Activated effector memory CD4-positive, alpha-beta T cell treated with Interleukin-2 at 50 U/mL for 16 hours (primary cell): ENCODE measurements around the gene CAMK1G.

ENCODE experiments used
- DNase-seq: peaks from one replicate; pipeline ENCODE4 v3.0.0-alpha.2; 2020

The CAMK1G gene

GRCh38 chr1:209601809-209602657, 18.5 kb downstream of the CAMK1G start:
- no peak for DNase-seq

DNA sequence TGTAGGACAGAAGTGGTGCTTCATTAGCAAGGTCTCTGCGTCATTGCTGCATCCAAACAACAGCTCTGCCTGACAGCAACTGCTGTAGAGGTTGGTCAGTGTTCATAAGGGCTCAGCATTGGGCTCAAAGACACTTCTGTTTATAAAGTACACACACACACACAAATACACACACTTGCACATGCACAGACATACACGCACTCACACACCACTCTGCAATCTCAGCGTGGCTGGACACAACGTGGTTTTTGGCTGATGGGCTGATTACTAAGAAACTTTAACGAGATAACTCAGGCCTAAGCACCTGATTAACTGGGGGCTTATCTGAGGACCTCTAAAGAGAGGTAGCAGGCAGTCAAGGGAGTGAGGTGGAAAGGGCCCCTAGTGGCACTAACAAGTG, 20.4 kb downstream of the CAMK1G start:
- DNase-seq, result no peak

- DNase-seq, result no peak
Observed at GRCh38 chr1:209607102-209607794, 23.7 kb downstream of the CAMK1G start.

DNA sequence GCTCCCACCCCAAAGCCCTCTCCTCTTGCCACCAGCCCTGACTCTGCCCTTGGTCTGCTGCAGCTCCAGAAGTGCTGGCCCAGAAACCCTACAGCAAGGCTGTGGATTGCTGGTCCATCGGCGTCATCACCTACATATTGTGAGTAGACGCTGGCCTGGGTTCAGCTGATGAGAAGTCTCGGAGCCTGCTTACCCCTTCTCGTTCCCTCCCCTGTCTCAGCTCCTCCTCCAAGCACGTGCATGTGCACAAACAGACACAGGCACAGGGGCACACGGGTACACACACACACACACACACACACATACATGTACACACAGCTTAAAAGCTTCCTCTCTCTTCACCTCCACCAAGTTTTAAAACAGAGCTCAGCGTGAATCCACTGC, 24.3 kb downstream of the CAMK1G start:
- DNase-seq, result no peak

DNA sequence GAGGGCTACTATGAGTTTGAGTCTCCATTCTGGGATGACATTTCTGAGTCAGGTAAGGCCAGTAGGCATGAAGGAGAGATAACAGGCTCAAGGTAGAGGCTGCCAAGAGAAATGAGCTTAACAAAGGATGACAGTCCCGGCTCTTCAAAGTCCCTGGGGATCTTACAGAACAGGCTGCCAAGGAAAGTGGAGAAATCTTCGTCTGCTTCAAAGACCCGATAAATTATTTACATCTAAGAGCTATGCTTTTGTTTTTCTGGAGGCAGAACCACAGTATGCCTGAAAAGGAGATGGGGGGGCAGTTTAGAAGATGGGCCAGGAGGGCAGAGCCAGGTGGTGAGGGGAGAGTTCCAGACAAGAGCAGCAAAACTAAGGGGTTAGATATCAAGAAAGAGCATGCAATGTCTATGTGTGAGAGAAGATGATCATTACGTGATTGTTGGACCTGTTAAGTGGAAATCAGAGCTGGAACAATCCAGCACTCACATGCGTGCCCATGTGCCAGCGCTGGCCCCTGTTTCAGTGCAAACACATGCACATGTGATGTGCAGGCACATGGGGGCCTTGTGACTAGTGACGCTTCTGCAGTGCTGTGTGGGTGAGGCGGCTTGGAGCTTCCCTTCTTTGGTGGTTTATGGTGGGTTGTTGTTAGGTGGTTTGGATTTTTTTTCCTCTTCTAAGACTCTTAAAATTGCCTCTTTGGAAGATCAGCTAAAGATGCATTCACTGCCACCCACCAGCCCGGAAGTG, 25.7 kb downstream of the CAMK1G start:
- DNase-seq, result no peak

GRCh38 chr1:209609791-209610630, 26.5 kb downstream of the CAMK1G start:
- DNase-seq, result no peak

GRCh38 chr1:209610631-209610905, 27.1 kb downstream of the CAMK1G start:
- no peak for DNase-seq

DNA sequence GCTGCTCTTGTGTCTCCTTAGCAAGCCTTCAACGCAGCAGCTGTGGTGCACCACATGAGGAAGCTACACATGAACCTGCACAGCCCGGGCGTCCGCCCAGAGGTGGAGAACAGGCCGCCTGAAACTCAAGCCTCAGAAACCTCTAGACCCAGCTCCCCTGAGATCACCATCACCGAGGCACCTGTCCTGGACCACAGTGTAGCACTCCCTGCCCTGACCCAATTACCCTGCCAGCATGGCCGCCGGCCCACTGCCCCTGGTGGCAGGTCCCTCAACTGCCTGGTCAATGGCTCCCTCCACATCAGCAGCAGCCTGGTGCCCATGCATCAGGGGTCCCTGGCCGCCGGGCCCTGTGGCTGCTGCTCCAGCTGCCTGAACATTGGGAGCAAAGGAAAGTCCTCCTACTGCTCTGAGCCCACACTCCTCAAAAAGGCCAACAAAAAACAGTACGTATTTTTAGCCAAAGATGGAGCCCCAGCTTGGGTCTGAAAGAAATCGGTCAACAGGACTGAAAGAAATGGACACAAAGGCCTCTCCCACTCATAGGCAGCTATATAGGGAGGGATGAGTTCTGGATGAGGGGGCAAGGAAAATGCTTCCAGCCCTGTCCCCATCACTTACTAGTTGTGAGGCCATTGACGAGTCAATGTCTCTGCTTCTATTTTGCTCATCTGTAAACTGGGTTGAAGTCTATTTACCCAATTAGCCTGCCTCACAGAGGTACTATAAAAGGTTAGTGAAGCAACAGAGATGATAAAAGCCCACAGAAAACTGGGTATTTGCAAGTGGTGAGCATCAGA, 28.5 kb downstream of the CAMK1G start:
- DNase-seq, result no peak

DNA sequence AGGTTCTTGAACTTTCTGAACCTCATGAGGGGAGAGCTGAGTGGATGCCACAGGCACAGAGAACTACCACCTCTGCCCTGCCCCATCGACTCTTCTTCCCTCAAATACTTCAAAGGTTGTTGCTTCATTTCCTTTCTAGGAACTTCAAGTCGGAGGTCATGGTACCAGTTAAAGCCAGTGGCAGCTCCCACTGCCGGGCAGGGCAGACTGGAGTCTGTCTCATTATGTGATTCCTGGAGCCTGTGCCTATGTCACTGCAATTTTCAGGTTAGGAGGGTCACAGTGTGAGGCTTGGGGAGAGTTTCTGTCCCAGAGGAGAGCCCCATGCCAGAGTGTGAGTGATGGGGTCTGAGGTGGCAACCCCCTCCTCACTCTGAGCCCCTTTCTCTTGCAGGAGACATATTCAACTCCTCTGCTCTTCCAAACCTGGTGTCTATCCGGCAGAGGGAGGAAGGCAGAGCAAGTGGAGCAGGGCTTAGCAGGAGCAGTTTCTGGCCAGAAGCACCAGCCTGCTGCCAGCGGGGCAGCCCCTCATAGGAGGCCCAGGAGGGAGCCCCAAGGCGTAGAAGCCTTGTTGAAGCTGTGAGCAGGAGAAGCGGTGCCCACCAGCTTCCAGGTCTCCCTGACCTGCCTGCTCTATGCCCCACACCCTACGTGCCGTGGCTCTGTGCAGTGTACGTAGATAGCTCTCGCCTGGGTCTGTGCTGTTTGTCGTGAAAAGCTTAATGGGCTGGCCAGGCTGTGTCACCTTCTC, 29.3 kb downstream of the CAMK1G start:
- DNase-seq, result no peak

DNA sequence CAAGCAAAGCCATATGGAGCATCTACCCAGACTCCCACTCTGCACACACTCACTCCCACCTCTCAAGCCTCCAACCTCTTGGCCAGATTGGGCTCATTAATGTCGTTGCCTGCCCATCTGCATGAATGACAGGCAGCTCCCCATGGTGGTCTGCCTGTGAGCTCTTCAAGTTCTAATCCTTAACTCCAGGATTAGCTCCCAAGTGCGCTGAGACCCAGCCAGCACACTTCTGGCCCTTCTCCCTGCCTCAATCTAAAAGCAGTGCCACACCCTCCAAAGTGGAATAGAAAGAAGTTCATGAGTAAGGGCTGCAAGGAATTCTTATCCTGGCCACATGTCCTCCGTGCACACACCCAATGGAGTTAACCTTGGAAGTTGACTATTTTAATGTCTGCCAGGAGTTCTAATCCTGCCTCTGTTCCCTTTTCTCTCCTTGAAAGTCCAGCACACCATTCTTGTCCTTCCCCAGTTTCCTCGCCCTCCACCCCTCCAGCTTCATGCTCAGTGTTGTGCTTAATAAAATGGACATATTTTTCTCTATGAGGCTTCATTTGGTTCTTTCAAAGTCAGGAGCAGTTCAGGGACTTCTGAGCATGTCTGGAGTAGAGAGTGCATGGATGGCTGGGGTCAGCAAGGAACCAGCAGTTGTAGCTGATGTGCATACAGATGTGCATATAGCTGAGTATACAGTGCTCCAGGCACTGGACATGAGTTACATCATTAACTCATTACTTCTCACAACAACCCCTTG, 30.1 kb downstream of the CAMK1G start:
- DNase-seq, result no peak

DNA sequence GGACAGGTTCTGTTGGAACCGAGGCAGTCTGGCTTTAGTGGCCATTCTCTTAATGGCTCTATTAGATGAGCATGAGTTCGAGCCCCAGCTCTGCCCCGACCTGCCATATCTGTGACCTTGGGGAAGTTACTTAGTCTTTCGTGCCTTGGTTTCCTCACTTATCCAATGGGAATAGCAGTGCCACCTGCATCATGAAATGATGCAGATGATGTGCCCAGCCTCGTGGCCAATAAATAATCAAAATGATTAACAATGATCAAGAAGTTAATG, 30.6 kb downstream of the CAMK1G start:
- no peak for DNase-seq

DNA sequence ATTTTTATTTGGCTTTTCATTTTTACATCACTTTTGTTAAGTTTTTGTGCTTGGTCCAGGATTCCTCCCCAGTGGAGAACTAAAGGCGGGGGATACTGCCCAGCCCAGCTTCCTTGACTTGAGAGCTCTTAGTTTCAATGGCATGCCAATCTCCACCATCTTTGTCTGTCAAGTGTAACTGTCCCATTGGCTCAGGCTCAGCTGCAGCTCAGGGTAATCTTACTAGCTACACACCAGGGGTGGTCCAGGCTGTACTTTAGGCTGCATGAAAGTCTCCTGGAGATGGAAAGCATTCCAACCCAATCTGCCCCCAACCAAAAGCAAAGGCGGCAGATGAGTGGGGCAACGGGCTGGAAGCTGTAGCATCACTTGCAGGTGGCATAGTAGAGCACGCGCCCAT, 31.4 kb downstream of the CAMK1G start:
- DNase-seq, result no peak

DNA sequence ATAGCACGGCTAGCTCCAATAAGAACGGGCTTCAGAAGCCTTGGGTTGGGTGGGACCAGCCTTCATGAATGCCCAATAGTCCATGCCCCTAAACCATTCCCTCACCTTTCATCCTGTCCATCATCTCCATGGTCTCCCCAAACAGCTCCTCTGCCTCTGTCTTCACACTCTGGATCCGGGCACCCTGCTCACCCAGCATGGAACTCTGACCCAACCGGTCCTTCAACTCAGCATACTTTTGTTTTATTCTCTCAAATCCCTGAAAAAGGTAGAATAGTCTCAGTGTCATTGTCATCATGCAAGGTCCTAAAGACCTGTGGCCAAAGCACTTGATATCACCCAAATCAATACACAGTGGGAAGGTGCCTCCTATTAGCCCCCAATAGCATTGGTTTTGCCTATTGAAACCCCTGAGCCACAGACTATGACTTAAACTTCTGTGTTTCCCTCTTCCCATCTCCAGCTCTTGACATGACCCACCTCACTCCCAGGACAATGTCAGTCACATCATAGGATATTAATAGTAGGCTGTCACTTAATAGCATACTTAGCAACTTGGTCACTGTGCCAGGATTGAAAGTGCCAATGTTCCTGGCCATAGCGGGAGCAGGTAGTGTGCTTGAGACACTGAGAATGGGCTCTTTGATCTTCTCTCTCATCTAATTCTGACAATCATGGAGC, 33.0 kb downstream of the CAMK1G start:
- DNase-seq, result no peak

DNA sequence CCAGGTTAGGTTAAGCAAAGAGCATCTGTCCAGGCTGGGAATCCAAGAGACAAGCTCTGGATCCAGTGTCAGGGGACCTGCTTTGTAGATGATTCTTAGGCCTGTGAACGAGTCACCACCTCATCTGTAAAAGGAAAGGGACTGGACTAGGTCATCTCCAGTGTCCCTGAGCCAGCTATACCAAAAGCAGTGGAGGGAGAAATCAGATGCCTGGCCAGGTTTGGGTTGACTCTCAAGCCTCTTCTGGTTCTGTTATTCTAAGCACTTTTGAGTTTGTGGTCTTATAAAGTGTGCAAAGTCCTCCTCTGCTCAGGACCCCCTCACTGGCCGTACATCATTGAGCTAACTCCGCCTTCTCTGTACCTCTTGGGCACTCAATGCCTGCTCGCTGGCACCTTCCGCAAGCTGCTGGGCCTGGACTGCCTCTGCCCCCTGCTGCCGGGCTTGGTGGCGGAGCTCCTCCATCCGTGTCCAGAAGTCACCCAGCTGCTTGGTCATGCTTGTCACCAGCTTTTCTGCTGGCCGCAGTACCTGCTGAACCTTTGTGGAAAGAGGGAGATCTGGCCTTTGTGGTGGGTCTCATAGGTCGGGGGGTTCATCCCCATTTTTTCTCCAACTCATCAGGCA, 33.6 kb downstream of the CAMK1G start:
- no peak for DNase-seq

DNA sequence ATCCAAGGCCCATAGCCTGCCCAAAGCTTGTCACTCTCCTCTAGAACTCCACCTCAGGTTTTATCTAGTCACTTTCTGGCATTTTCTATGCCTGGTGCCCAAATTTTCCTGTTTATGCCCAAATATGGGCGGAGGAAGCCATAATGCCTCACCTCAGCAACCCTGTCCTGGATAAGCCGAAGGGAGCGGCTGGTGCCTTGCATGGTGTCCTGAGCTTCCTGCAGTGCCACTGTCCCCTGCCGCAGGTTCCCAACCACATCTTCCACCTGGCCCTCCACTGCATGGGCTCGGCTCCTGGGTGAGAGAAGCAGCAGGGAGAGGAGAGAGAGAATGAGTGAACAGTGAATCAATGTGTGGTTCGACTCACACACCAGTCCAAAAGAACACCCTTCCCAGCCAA, 34.2 kb downstream of the CAMK1G start:
- no peak for DNase-seq

GRCh38 chr1:209618291-209618690, 34.8 kb downstream of the CAMK1G start:
- no peak for DNase-seq

DNA sequence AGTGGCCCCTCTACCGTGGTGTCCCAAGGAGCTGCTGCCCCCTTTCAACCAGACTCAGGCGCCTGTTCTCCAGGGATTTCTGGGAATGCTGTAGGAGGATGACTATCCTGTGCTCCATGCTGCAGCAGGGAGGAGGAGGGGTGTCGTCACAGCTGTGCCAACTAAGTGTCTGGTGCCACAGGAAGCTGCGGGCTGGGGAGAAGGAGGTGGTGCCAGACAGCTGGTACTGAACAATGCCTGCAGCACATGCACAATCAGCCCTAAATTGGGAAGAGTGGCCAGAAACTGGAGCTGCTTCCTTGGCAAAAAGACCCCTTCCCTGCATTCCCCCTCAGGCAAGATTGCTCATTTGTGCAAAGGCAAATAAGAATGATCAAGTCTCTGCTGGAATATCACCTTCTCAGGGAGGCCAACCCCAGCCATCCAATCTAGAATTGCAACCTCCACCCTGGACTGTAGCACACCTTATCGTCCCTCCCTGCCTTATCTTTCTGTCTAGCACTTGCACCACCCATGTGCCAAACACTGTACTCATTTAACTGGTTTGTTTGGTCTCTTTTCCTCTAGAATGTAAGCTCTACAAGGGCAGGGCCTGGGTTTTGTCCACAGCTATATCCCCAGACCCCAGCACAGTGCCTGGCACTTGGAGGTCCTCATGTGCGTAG, 35.4 kb downstream of the CAMK1G start:
- DNase-seq, result no peak

GRCh38 chr1:209619696-209620486, 36.4 kb downstream of the CAMK1G start:
- no peak for DNase-seq
